K562 (cell line): ENCODE data around the gene NBR1. TPM values are rescaled to one million over a fixed set of nuclear protein-coding genes. Genes with fewer than 3 reads are reported as not detected.

ENCODE experiments used
- ATF7 ChIP-seq: fragments of 450-650 bp; IDR thresholded peaks from 2 replicates; pipeline ENCODE4 v1.7.1; 2014; ENCODE audit warnings: mild to moderate bottlenecking, moderate library complexity
- ETS2 ChIP-seq: IDR thresholded peaks from 2 replicates; pipeline ENCODE4 v1.6.1; 2016; ENCODE audit warnings: borderline replicate concordance, missing genetic modification characterization, mild to moderate bottlenecking, moderate library complexity, missing compliant biosample characterization; ENCODE audit not compliant: poor library complexity, severe bottlenecking
- FOXM1 ChIP-seq, 2 experiments: fragments of 450-650 bp in 1 of 2; sonication (generic) in 1 of 2; formaldehyde crosslinking in 1 of 2; IDR thresholded peaks; 2 replicates each; pipeline versions ENCODE4 v1.6.1 to v1.9.0; 2017 to 2022; ENCODE audit warnings: low read depth in 2 of 2, mild to moderate bottlenecking in 2 of 2, missing genetic modification reagents in 1 of 2, moderate library complexity in 1 of 2
- HEY1 ChIP-seq: fragments of 250-450 bp; sonication (Bioruptor Pico); IDR thresholded peaks from 2 replicates; pipeline ENCODE4 v1.5.0; 2020; ENCODE audit warnings: mild to moderate bottlenecking, moderate library complexity, borderline replicate concordance
- HIVEP1 ChIP-seq: fragments of 250-450 bp; sonication (Bioruptor Pico); IDR thresholded peaks from 2 replicates; pipeline ENCODE4 v1.4.0; 2020; ENCODE audit warnings: mild to moderate bottlenecking
- MYBL2 ChIP-seq, 2 experiments: fragments of 450-650 bp in 1 of 2; sonication (generic) in 1 of 2; formaldehyde crosslinking in 1 of 2; IDR thresholded peaks; 2 replicates each; pipeline versions ENCODE4 v1.6.1 to v1.8.1; 2017 to 2022; ENCODE audit warnings: borderline replicate concordance in 1 of 2, inconsistent platforms in 1 of 2, low read depth in 1 of 2, mild to moderate bottlenecking in 1 of 2, missing genetic modification reagents in 1 of 2, moderate library complexity in 1 of 2
- NCOA1 ChIP-seq: fragments of 450-650 bp; IDR thresholded peaks from 2 replicates; pipeline ENCODE4 v1.6.1; 2016; ENCODE audit warnings: low read depth
- RHOXF2B ChIP-seq: fragments of 250-450 bp; sonication (Bioruptor Pico); conservative IDR thresholded peaks from 2 replicates; pipeline ENCODE4 v1.5.1; 2021
- SETDB1 ChIP-seq: IDR thresholded peaks from one replicate; pipeline ENCODE4 v1.6.1; 2012; ENCODE audit warnings: low read length, control low read depth, inconsistent platforms
- TBP ChIP-seq: optimal IDR thresholded peaks from 2 replicates; pipeline ENCODE3; 2011; ENCODE audit warnings: low read depth, low read length, improper control_type of control experiment
- TRIM28 ChIP-seq: fragments of 450-650 bp; IDR thresholded peaks from 2 replicates; pipeline ENCODE4 v1.6.1; 2017
- U2AF1 ChIP-seq: fragments of 200-400 bp; formaldehyde crosslinking; optimal IDR thresholded peaks from 2 replicates; pipeline ENCODE3; 2017; ENCODE audit warnings: mild to moderate bottlenecking, low read depth, low read length, moderate library complexity
- XRCC4 ChIP-seq: IDR thresholded peaks from one replicate; pipeline ENCODE4 v1.6.1; 2011; ENCODE audit not compliant: insufficient read depth, insufficient read length; ENCODE audit errors: extremely low read depth
- ZFP1 ChIP-seq: fragments of 450-650 bp; formaldehyde crosslinking; IDR thresholded peaks from 2 replicates; pipeline ENCODE4 v1.4.0; 2020; ENCODE audit warnings: mild to moderate bottlenecking, mixed read lengths
- ZNF24 ChIP-seq: fragments of 450-650 bp; IDR thresholded peaks from 2 replicates; pipeline ENCODE4 v1.6.1; 2016
- ZNF263 ChIP-seq: sonication (generic); formaldehyde crosslinking; IDR thresholded peaks from 2 replicates; pipeline ENCODE4 v1.8.0; 2022; ENCODE audit warnings: mild to moderate bottlenecking, missing genetic modification reagents, borderline replicate concordance
- ZNF311 ChIP-seq: fragments of 250-450 bp; sonication (Bioruptor Pico); IDR thresholded peaks from 2 replicates; pipeline ENCODE4 v1.4.0; 2020; ENCODE audit warnings: mild to moderate bottlenecking, moderate library complexity
- polyA plus RNA-seq, 8 experiments: library from polyadenylated mRNA; depleted of rRNA in 4 of 8; stranded (reverse) in 5 of 8; unstranded in 3 of 8; fragments of >200 nt; fragmentation: Nextera tagmentation in 2 of 8; fragmentation: Illumina TruSeq in 1 of 8; extraction: Ambion mirVana in 2 of 8; extraction: Trizol in 1 of 8; gene quantifications; 2 replicates each; pipeline versions ENCODE4 v1.2.1 to v1.2.3, GENCODE V29; 2011 to 2014; ENCODE audit warnings: inconsistent platforms in 1 of 8, missing spikeins in 1 of 8
- total RNA-seq, 7 experiments: library from RNA; depleted of rRNA in 6 of 7; stranded (reverse); fragments of >200 nt in 6 of 7; fragmentation: Illumina TruSeq in 2 of 7; extraction: Trizol in 2 of 7; gene quantifications; 2 replicates each; pipeline versions ENCODE4 v1.2.1 to v1.2.3, GENCODE V29; 2011 to 2021; ENCODE audit warnings: low replicate concordance in 1 of 7
- TF ChIP-seq, protein P1 (sequence below): fragments of 450-650 bp; IDR thresholded peaks from 2 replicates; pipeline ENCODE4 v1.6.1; 2016; ENCODE audit warnings: borderline replicate concordance
- TF ChIP-seq, protein P2 (sequence below): fragments of 250-450 bp; sonication (Bioruptor Pico); IDR thresholded peaks from 2 replicates; pipeline ENCODE4 v1.4.0; 2020; ENCODE audit warnings: mild to moderate bottlenecking, moderate library complexity, borderline replicate concordance
- TF ChIP-seq, protein P3 (sequence below): fragments of 450-650 bp; IDR thresholded peaks from one replicate; pipeline ENCODE4 v1.6.1; 2018; ENCODE audit warnings: mild to moderate bottlenecking, moderate library complexity; ENCODE audit not compliant: partially characterized antibody
- TF ChIP-seq, protein P4 (sequence below): fragments of 250-450 bp; sonication (Bioruptor Pico); IDR thresholded peaks from 2 replicates; pipeline ENCODE4 v1.5.0; 2021

The NBR1 gene
- total and polyA plus RNA-seq, 9 of the 15 experiments (the other 6 are each of a cell fraction or from before 2014, with no cell fraction given): 4.2 to 70.1 (median 39.9) TPM

DNA sequence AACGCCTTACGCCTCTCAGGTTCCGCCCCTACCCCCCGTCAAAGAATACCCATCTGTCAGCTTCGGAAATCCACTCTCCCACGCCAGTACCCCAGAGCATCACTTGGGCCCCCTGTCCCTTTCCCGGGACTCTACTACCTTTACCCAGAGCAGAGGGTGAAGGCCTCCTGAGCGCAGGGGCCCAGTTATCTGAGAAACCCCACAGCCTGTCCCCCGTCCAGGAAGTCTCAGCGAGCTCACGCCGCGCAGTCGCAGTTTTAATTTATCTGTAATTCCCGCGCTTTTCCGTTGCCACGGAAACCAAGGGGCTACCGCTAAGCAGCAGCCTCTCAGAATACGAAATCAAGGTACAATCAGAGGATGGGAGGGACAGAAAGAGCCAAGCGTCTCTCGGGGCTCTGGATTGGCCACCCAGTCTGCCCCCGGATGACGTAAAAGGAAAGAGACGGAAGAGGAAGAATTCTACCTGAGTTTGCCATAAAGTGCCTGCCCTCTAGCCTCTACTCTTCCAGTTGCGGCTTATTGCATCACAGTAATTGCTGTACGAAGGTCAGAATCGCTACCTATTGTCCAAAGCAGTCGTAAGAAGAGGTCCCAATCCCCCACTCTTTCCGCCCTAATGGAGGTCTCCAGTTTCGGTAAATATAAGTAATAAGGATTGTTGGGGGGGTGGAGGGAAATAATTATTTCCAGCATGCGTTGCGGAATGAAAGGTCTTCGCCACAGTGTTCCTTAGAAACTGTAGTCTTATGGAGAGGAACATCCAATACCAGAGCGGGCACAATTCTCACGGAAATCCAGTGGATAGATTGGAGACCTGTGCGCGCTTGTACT, 45.7 kb upstream of the NBR1 start, which contains the start of gene BRCA1 (continued):
- TF ChIP-seq, protein P1, sequence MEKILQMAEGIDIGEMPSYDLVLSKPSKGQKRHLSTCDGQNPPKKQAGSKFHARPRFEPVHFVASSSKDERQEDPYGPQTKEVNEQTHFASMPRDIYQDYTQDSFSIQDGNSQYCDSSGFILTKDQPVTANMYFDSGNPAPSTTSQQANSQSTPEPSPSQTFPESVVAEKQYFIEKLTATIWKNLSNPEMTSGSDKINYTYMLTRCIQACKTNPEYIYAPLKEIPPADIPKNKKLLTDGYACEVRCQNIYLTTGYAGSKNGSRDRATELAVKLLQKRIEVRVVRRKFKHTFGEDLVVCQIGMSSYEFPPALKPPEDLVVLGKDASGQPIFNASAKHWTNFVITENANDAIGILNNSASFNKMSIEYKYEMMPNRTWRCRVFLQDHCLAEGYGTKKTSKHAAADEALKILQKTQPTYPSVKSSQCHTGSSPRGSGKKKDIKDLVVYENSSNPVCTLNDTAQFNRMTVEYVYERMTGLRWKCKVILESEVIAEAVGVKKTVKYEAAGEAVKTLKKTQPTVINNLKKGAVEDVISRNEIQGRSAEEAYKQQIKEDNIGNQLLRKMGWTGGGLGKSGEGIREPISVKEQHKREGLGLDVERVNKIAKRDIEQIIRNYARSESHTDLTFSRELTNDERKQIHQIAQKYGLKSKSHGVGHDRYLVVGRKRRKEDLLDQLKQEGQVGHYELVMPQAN: peak; percentile 91
- no peak for TF ChIP-seq HEY1 (CRISPR knock-in tag)
- TF ChIP-seq ZNF24: no peak
- TF ChIP-seq NCOA1: peak; percentile 40; the same call in 1 of the 2 replicates
- TF ChIP-seq TBP: peak; percentile 90
- no peak for TF ChIP-seq ETS2 (tag)
- TF ChIP-seq U2AF1: no peak
- TF ChIP-seq RHOXF2B (CRISPR knock-in tag): no peak
- TF ChIP-seq MYBL2 (IDR thresholded peaks at IDR 0.05; ENCODE audit: low read depth): no peak
- no peak for TF ChIP-seq MYBL2 (CRISPR knock-in tag; IDR thresholded peaks at IDR 0.05; ENCODE audit: borderline replicate concordance)
- no peak for TF ChIP-seq ZFP1 (CRISPR knock-in tag)
- TF ChIP-seq ATF7: peak; percentile 95
- 0 out of 2 replicates have a peak, but pooled peaks have one; percentile 29 for TF ChIP-seq FOXM1 (IDR thresholded peaks at IDR 0.05; ENCODE audit: low read depth)
- no peak for TF ChIP-seq FOXM1 (CRISPR knock-in tag; IDR thresholded peaks at IDR 0.05; ENCODE audit: low read depth)
- TF ChIP-seq HIVEP1 (CRISPR knock-in tag): no peak
- no peak; the same call in none of the 2 replicates for TF ChIP-seq TRIM28
- TF ChIP-seq, protein P2, sequence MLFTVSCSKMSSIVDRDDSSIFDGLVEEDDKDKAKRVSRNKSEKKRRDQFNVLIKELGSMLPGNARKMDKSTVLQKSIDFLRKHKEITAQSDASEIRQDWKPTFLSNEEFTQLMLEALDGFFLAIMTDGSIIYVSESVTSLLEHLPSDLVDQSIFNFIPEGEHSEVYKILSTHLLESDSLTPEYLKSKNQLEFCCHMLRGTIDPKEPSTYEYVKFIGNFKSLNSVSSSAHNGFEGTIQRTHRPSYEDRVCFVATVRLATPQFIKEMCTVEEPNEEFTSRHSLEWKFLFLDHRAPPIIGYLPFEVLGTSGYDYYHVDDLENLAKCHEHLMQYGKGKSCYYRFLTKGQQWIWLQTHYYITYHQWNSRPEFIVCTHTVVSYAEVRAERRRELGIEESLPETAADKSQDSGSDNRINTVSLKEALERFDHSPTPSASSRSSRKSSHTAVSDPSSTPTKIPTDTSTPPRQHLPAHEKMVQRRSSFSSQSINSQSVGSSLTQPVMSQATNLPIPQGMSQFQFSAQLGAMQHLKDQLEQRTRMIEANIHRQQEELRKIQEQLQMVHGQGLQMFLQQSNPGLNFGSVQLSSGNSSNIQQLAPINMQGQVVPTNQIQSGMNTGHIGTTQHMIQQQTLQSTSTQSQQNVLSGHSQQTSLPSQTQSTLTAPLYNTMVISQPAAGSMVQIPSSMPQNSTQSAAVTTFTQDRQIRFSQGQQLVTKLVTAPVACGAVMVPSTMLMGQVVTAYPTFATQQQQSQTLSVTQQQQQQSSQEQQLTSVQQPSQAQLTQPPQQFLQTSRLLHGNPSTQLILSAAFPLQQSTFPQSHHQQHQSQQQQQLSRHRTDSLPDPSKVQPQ (CRISPR knock-in tag): no peak
- TF ChIP-seq, protein P3, sequence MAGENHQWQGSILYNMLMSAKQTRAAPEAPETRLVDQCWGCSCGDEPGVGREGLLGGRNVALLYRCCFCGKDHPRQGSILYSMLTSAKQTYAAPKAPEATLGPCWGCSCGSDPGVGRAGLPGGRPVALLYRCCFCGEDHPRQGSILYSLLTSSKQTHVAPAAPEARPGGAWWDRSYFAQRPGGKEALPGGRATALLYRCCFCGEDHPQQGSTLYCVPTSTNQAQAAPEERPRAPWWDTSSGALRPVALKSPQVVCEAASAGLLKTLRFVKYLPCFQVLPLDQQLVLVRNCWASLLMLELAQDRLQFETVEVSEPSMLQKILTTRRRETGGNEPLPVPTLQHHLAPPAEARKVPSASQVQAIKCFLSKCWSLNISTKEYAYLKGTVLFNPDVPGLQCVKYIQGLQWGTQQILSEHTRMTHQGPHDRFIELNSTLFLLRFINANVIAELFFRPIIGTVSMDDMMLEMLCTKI: no peak
- TF ChIP-seq, protein P4, sequence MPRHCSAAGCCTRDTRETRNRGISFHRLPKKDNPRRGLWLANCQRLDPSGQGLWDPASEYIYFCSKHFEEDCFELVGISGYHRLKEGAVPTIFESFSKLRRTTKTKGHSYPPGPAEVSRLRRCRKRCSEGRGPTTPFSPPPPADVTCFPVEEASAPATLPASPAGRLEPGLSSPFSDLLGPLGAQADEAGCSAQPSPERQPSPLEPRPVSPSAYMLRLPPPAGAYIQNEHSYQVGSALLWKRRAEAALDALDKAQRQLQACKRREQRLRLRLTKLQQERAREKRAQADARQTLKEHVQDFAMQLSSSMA (CRISPR knock-in tag): no peak
- TF ChIP-seq XRCC4: no peak
- TF ChIP-seq ZNF311: no peak
- no peak for TF ChIP-seq SETDB1
- TF ChIP-seq ZNF263: peak; percentile 40; the same call in 1 of the 2 replicates
